Activated T-cell treated with anti-CD3 and anti-CD28 coated beads, Interleukin-2, amount 50 U/mL, for 48 hours (primary cell): ENCODE results near the gene APOE.

Experiments
- DNase-seq, 2 experiments: peaks; one replicate each; pipeline ENCODE4 v3.0.0-alpha.2; 2020

The APOE gene

DNA sequence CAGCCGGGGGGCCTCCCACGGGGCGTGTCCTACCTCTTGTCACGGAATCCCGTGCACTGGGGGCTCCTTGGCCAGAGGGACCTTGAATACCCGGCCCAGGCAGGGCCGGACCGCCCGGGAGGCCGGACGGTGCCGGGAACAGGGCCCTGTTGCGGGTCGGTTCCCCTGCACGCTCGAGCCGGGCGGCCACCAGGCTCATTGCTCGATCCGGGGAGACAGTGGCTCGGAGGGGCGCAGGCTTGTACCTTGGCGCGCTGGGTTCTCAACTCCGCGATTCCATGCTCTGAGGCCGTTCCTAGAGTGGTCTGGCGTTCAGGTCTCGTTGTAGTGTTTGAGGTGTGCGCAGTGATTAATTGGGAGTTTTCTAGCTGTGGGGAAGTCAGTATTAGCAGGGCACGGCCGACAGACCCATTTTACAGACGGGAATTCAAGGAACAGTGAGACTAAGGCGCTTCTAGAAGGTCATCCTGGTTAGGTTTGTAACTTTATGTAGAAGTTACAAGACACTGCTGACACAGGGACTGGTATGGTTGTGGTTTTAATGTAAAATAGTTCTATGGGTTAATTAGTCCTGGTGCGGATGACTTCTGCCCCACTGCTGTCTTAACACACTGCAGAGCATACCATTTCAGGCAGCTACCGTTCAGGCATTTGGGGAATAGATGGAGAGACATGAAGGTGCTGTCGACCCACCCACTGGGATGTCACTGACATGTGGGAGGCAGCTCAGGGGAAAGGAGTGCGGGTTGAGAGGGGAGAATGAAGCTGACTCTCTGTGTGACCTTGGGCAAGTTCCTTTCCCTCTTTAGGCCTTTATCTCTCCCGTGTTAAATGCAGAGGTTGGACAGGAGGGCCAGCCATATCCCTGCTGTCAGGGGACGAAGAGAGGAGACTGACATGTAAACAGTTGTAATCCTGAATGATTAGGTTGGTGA lies 50.2 kb downstream of the APOE start:
- peak; percentile 24 to 27 for DNase-seq

GRCh38 chr19:44957526-44957925 lies 51.9 kb downstream of the APOE start:
- DNase-seq, result no peak

- DNase-seq, result no peak
Measured at GRCh38 chr19:44958090-44958489, 52.5 kb downstream of the APOE start.
